Ishikawa (cell line): Measurements from ENCODE around the gene TSPAN18.

Experiments used
- CEBPB ChIP-seq: IDR thresholded peaks from 2 replicates; pipeline ENCODE4 v1.6.1; 2012
- CREB1 ChIP-seq: IDR thresholded peaks from 2 replicates; pipeline ENCODE4 v1.6.1; 2012; ENCODE audit warnings: low read depth
- EP300 ChIP-seq: IDR thresholded peaks from 2 replicates; pipeline ENCODE4 v1.6.1; 2012; ENCODE audit warnings: borderline replicate concordance
- TAF1 ChIP-seq: IDR thresholded peaks from 2 replicates; pipeline ENCODE4 v1.6.1; 2012; ENCODE audit warnings: low read depth, mild to moderate bottlenecking
- TCF12 ChIP-seq: IDR thresholded peaks from 2 replicates; pipeline ENCODE4 v1.6.1; 2012; ENCODE audit warnings: low read depth
- USF1 ChIP-seq: IDR thresholded peaks from 2 replicates; pipeline ENCODE4 v1.6.1; 2012
- TF ChIP-seq, protein P1 (sequence below): IDR thresholded peaks from 2 replicates; pipeline ENCODE4 v1.6.1; 2012

DNA sequence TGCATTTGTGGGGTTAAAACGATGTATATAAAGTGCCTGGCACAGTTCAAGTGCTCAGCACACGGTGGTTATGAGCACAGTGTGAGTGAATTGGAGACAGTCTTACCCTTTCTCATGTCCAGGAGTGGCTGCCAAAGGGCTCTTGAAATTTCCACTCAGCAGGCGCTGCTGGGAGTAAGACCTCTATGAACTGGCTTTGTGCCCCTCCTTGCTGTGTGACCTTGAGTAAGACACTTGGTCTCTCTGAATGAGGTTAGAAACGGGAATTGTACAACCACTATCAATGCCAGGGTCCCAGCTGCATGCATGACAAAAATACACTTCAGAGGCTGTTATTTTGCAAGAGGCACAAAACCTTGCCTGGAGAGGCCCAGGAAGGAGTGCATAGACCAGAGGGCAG, 86.6 kb downstream of the TSPAN18 start:
- TF ChIP-seq TAF1 (no peak), CREB1 (no peak), TCF12 (no peak), EP300 (no peak), USF1 (no peak), CEBPB (no peak)
- TF ChIP-seq, protein P1, sequence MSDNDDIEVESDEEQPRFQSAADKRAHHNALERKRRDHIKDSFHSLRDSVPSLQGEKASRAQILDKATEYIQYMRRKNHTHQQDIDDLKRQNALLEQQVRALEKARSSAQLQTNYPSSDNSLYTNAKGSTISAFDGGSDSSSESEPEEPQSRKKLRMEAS = no peak
